WTC11 (cell line): Measurements from ENCODE around the gene SLC22A8. TPM values are rescaled to one million over a fixed set of nuclear protein-coding genes. Genes with fewer than 3 reads are reported as not detected.

Experiments used
- ATAC-seq: fragments of 200-7000 bp; cut with Tn5 transposase; 2 replicates; pipeline ENCODE4 v1.10.0; 2021; ENCODE audit warnings: mild to moderate bottlenecking, moderate library complexity
- Bru-seq: library from RNA; stranded (reverse); fragments of 400-500 nt; gene quantifications from one replicate; lab custom pipeline; 2021; lab: Mats Ljungman, UMichigan
- CTCF ChIA-PET: fragments of 300-600 bp; sonication (Branson Sonifier 250); formaldehyde crosslinking; loops from one replicate; lab custom pipeline; 2021; ENCODE audit warnings: antibody characterized with exemption; lab: Charles Lee
- POLR2A ChIA-PET: fragments of 350-600 bp; sonication (Branson Sonifier 250); formaldehyde crosslinking; loops from one replicate; lab custom pipeline; 2021; ENCODE audit warnings: antibody characterized with exemption; lab: Charles Lee
- DNase-seq: peaks from one replicate; pipeline ENCODE4 v3.0.0; 2021; ENCODE audit warnings: low spot score
- H3K27ac Mint-ChIP-seq: 2 replicates; pipeline ENCODE4 v1.8.0; 2021; ENCODE audit warnings: mixed read lengths
- H3K27me3 Mint-ChIP-seq: 2 replicates; pipeline ENCODE4 v1.8.0; 2021; ENCODE audit warnings: low read depth, mild to moderate bottlenecking, moderate library complexity, mixed read lengths
- H3K36me3 Mint-ChIP-seq: 2 replicates; pipeline ENCODE4 v1.8.0; 2021; ENCODE audit warnings: mixed read lengths
- H3K4me1 Mint-ChIP-seq: 2 replicates; pipeline ENCODE4 v1.8.0; 2022; ENCODE audit warnings: mixed read lengths
- H3K4me3 Mint-ChIP-seq: 2 replicates; pipeline ENCODE4 v1.8.0; 2021; ENCODE audit warnings: mild to moderate bottlenecking, moderate library complexity, mixed read lengths
- H3K9me3 Mint-ChIP-seq: 2 replicates; pipeline ENCODE4 v1.8.0; 2021; ENCODE audit warnings: mixed read lengths
- CREB1 ChIP-seq: sonication (generic); formaldehyde crosslinking; IDR thresholded peaks from 2 replicates; pipeline ENCODE4 v1.8.0; 2023; ENCODE audit warnings: mild to moderate bottlenecking, missing genetic modification reagents
- CREM ChIP-seq: sonication (generic); formaldehyde crosslinking; IDR thresholded peaks from 2 replicates; pipeline ENCODE4 v1.8.1; 2022; ENCODE audit warnings: mild to moderate bottlenecking, missing genetic modification reagents, moderate library complexity
- JUN ChIP-seq: sonication (generic); formaldehyde crosslinking; IDR thresholded peaks from 2 replicates; pipeline ENCODE4 v1.8.0; 2023; ENCODE audit warnings: mild to moderate bottlenecking, missing genetic modification reagents
- RELA ChIP-seq: sonication (generic); formaldehyde crosslinking; IDR thresholded peaks from 2 replicates; pipeline ENCODE4 v1.8.1; 2022; ENCODE audit warnings: missing genetic modification reagents, mild to moderate bottlenecking, borderline replicate concordance
- TEAD1 ChIP-seq: sonication (generic); formaldehyde crosslinking; IDR thresholded peaks from 2 replicates; pipeline ENCODE4 v1.8.0; 2022; ENCODE audit warnings: mild to moderate bottlenecking, missing genetic modification reagents
- long read RNA-seq, 3 experiments: library from RNA in 1 of 3; library from capped mRNA in 1 of 3; library from polyadenylated mRNA in 1 of 3; unstranded in 2 of 3; stranded (forward) in 1 of 3; transcript quantifications; one replicate each; pipeline ENCODE4 v2.0.0, GENCODE V29; 2021
- total RNA-seq: library from RNA; stranded (reverse); gene quantifications from 3 replicates; pipeline ENCODE4 v1.2.3, GENCODE V29; 2021
- TF ChIP-seq, protein P1 (sequence below): sonication (generic); formaldehyde crosslinking; IDR thresholded peaks from 2 replicates; pipeline ENCODE4 v1.8.1; 2023; ENCODE audit warnings: mild to moderate bottlenecking, missing genetic modification reagents, borderline replicate concordance
- TF ChIP-seq, protein P2 (sequence below): sonication (generic); formaldehyde crosslinking; IDR thresholded peaks from 2 replicates; pipeline ENCODE4 v1.8.0; 2023; ENCODE audit warnings: missing genetic modification reagents
- TF ChIP-seq, protein P3 (sequence below): fragments of 200-600 bp; IDR thresholded peaks from 2 replicates; pipeline ENCODE4 v1.8.0; 2022; ENCODE audit warnings: antibody characterized with exemption
- TF ChIP-seq, protein P4 (sequence below): fragments of 250-450 bp; sonication (Bioruptor Pico); conservative IDR thresholded peaks from 2 replicates; pipeline ENCODE4 v1.9.0; 2021; ENCODE audit warnings: mild to moderate bottlenecking
- TF ChIP-seq, protein P5 (sequence below): sonication (generic); formaldehyde crosslinking; IDR thresholded peaks from 2 replicates; pipeline ENCODE4 v1.8.0; 2022; ENCODE audit warnings: mild to moderate bottlenecking, missing genetic modification reagents
- TF ChIP-seq, protein P6 (sequence below): sonication (generic); formaldehyde crosslinking; IDR thresholded peaks from 2 replicates; pipeline ENCODE4 v1.8.1; 2022; ENCODE audit warnings: low read depth, missing genetic modification reagents, borderline replicate concordance
- TF ChIP-seq, protein P7 (sequence below): sonication (generic); formaldehyde crosslinking; conservative IDR thresholded peaks from 2 replicates; pipeline ENCODE4 v1.8.1; 2023; ENCODE audit warnings: mild to moderate bottlenecking, low read depth, missing genetic modification reagents, moderate library complexity
- TF ChIP-seq, protein P8 (sequence below): sonication (generic); formaldehyde crosslinking; IDR thresholded peaks from 2 replicates; pipeline ENCODE4 v1.8.0; 2022; ENCODE audit warnings: missing genetic modification reagents

The SLC22A8 gene, protein sequence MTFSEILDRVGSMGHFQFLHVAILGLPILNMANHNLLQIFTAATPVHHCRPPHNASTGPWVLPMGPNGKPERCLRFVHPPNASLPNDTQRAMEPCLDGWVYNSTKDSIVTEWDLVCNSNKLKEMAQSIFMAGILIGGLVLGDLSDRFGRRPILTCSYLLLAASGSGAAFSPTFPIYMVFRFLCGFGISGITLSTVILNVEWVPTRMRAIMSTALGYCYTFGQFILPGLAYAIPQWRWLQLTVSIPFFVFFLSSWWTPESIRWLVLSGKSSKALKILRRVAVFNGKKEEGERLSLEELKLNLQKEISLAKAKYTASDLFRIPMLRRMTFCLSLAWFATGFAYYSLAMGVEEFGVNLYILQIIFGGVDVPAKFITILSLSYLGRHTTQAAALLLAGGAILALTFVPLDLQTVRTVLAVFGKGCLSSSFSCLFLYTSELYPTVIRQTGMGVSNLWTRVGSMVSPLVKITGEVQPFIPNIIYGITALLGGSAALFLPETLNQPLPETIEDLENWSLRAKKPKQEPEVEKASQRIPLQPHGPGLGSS
- not detected in 3 replicates for total RNA-seq
- Bru-seq, nascent RNA: not detected
- long read RNA-seq, experiment 1: 0 reads
- long read RNA-seq, experiment 2: 0 reads
- long read RNA-seq, experiment 3: 0 reads

DNA sequence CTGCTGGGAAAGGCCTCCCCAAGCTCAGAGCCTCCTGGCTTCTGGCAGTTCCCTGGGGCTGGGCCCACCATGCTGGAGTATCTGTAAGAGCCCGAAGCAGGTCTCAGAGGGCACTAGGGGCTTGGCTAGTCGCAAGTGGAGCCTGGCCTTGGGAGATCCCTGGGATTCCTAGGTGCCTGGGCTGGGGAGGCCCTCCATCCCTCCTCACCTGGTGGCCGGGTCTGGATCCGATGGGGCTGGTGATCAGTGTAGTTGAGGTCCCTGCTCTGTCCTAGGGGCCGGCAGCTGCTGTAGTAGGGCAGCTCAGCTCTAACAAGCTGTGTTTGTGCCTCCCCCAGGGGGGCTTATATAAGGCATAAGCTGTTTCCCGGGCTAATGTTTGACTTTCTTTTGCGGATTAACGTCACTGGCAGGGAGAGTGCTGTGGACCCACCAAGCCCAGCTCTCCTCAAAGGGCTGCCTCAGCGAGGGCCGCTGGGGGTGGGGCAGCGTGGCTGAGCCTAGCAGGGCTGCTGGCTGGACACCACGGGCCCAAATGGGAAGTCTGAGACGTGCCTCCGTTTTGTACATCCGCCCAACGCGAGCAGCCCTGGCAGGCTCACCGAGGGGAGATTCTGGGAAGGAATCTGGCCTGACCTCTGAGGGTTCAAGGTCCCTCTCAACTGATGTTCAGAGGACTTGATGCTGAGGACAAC is at the start of gene SLC22A8:
Gene SLC22A8 (minus strand): TSS at position 321 of the 695 bp plus-strand sequence. CDS start 883 bp downstream, outside the sequence.
- peak; percentile 27 for ATAC-seq
- peaks cover 5% of the 10 kb centered on the region; the same call in 1 of the 2 replicates for H3K27me3 Mint-ChIP-seq
- H3K4me1 Mint-ChIP-seq: peaks cover 20% of the 10 kb centered on the region
- POLR2A ChIA-PET: interaction anchor here (0.5 kb wide), 1 partner anchor 1134 kb away, joined by 5 read pairs; no protein-coding TSS in a partner anchor
- H3K4me3 Mint-ChIP-seq: no peak within 1 kb of the TSS
- H3K27ac Mint-ChIP-seq: no peak within 1 kb of the TSS
- CTCF ChIA-PET: interaction anchor here (0.9 to 2.2 kb wide), 5 partner anchors 16 to 110 kb away, joined by 4 to 13 read pairs (median 6); no protein-coding TSS in a partner anchor
- no peaks in the 10 kb centered on the region for H3K36me3 Mint-ChIP-seq
- no peaks in the 10 kb centered on the region for H3K9me3 Mint-ChIP-seq
- DNase-seq: no peak
- TF ChIP-seq, protein P1, sequence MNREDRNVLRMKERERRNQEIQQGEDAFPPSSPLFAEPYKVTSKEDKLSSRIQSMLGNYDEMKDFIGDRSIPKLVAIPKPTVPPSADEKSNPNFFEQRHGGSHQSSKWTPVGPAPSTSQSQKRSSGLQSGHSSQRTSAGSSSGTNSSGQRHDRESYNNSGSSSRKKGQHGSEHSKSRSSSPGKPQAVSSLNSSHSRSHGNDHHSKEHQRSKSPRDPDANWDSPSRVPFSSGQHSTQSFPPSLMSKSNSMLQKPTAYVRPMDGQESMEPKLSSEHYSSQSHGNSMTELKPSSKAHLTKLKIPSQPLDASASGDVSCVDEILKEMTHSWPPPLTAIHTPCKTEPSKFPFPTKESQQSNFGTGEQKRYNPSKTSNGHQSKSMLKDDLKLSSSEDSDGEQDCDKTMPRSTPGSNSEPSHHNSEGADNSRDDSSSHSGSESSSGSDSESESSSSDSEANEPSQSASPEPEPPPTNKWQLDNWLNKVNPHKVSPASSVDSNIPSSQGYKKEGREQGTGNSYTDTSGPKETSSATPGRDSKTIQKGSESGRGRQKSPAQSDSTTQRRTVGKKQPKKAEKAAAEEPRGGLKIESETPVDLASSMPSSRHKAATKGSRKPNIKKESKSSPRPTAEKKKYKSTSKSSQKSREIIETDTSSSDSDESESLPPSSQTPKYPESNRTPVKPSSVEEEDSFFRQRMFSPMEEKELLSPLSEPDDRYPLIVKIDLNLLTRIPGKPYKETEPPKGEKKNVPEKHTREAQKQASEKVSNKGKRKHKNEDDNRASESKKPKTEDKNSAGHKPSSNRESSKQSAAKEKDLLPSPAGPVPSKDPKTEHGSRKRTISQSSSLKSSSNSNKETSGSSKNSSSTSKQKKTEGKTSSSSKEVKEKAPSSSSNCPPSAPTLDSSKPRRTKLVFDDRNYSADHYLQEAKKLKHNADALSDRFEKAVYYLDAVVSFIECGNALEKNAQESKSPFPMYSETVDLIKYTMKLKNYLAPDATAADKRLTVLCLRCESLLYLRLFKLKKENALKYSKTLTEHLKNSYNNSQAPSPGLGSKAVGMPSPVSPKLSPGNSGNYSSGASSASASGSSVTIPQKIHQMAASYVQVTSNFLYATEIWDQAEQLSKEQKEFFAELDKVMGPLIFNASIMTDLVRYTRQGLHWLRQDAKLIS (CRISPR knock-in tag): no peak
- TF ChIP-seq RELA (CRISPR knock-in tag) (no peak), CREM (no peak), JUN (CRISPR knock-in tag) (no peak), TEAD1 (CRISPR knock-in tag) (no peak), CREB1 (CRISPR knock-in tag) (no peak)
- TF ChIP-seq, protein P2, sequence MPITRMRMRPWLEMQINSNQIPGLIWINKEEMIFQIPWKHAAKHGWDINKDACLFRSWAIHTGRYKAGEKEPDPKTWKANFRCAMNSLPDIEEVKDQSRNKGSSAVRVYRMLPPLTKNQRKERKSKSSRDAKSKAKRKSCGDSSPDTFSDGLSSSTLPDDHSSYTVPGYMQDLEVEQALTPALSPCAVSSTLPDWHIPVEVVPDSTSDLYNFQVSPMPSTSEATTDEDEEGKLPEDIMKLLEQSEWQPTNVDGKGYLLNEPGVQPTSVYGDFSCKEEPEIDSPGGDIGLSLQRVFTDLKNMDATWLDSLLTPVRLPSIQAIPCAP (CRISPR knock-in tag): no peak
- TF ChIP-seq, protein P3, sequence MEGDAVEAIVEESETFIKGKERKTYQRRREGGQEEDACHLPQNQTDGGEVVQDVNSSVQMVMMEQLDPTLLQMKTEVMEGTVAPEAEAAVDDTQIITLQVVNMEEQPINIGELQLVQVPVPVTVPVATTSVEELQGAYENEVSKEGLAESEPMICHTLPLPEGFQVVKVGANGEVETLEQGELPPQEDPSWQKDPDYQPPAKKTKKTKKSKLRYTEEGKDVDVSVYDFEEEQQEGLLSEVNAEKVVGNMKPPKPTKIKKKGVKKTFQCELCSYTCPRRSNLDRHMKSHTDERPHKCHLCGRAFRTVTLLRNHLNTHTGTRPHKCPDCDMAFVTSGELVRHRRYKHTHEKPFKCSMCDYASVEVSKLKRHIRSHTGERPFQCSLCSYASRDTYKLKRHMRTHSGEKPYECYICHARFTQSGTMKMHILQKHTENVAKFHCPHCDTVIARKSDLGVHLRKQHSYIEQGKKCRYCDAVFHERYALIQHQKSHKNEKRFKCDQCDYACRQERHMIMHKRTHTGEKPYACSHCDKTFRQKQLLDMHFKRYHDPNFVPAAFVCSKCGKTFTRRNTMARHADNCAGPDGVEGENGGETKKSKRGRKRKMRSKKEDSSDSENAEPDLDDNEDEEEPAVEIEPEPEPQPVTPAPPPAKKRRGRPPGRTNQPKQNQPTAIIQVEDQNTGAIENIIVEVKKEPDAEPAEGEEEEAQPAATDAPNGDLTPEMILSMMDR: no peak
- TF ChIP-seq, protein P4, sequence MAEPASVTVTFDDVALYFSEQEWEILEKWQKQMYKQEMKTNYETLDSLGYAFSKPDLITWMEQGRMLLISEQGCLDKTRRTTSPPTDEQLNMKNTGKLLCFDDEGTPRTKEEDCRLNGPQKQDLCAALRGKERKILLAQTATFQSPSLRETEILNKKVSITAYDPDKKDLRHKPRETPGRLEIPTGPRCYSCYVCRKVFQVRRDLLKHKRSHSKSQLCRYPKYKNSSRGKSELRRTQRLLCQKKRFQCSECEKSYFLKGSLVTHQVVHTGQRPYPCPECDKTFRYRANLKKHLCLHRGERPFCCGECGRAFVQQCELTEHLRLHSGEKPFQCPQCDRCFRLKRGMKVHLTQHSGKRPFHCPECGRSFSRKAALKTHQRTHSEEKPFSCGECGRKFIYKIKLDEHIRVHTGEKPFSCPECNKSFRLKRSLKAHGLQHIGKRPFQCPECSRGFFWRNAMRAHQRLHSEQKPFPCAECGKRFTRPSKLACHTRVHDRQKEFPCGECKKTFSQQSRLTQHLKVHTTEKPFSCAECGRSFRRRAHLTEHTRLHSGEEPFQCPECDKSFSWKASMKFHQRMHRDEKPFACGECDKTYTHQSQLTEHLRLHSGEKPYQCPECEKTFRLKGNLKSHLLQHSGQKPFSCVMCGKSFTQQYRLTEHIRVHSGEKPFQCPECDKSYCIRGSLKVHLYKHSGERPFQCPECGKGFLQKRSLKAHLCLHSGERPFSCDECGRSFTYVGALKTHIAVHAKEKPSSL: no peak
- TF ChIP-seq, protein P5, sequence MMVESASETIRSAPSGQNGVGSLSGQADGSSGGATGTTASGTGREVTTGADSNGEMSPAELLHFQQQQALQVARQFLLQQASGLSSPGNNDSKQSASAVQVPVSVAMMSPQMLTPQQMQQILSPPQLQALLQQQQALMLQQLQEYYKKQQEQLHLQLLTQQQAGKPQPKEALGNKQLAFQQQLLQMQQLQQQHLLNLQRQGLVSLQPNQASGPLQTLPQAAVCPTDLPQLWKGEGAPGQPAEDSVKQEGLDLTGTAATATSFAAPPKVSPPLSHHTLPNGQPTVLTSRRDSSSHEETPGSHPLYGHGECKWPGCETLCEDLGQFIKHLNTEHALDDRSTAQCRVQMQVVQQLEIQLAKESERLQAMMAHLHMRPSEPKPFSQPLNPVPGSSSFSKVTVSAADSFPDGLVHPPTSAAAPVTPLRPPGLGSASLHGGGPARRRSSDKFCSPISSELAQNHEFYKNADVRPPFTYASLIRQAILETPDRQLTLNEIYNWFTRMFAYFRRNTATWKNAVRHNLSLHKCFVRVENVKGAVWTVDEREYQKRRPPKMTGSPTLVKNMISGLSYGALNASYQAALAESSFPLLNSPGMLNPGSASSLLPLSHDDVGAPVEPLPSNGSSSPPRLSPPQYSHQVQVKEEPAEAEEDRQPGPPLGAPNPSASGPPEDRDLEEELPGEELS (CRISPR knock-in tag): no peak
- TF ChIP-seq, protein P6, sequence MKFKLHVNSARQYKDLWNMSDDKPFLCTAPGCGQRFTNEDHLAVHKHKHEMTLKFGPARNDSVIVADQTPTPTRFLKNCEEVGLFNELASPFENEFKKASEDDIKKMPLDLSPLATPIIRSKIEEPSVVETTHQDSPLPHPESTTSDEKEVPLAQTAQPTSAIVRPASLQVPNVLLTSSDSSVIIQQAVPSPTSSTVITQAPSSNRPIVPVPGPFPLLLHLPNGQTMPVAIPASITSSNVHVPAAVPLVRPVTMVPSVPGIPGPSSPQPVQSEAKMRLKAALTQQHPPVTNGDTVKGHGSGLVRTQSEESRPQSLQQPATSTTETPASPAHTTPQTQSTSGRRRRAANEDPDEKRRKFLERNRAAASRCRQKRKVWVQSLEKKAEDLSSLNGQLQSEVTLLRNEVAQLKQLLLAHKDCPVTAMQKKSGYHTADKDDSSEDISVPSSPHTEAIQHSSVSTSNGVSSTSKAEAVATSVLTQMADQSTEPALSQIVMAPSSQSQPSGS: no peak
- TF ChIP-seq, protein P7, sequence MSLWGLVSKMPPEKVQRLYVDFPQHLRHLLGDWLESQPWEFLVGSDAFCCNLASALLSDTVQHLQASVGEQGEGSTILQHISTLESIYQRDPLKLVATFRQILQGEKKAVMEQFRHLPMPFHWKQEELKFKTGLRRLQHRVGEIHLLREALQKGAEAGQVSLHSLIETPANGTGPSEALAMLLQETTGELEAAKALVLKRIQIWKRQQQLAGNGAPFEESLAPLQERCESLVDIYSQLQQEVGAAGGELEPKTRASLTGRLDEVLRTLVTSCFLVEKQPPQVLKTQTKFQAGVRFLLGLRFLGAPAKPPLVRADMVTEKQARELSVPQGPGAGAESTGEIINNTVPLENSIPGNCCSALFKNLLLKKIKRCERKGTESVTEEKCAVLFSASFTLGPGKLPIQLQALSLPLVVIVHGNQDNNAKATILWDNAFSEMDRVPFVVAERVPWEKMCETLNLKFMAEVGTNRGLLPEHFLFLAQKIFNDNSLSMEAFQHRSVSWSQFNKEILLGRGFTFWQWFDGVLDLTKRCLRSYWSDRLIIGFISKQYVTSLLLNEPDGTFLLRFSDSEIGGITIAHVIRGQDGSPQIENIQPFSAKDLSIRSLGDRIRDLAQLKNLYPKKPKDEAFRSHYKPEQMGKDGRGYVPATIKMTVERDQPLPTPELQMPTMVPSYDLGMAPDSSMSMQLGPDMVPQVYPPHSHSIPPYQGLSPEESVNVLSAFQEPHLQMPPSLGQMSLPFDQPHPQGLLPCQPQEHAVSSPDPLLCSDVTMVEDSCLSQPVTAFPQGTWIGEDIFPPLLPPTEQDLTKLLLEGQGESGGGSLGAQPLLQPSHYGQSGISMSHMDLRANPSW: no peak
- TF ChIP-seq, protein P8, sequence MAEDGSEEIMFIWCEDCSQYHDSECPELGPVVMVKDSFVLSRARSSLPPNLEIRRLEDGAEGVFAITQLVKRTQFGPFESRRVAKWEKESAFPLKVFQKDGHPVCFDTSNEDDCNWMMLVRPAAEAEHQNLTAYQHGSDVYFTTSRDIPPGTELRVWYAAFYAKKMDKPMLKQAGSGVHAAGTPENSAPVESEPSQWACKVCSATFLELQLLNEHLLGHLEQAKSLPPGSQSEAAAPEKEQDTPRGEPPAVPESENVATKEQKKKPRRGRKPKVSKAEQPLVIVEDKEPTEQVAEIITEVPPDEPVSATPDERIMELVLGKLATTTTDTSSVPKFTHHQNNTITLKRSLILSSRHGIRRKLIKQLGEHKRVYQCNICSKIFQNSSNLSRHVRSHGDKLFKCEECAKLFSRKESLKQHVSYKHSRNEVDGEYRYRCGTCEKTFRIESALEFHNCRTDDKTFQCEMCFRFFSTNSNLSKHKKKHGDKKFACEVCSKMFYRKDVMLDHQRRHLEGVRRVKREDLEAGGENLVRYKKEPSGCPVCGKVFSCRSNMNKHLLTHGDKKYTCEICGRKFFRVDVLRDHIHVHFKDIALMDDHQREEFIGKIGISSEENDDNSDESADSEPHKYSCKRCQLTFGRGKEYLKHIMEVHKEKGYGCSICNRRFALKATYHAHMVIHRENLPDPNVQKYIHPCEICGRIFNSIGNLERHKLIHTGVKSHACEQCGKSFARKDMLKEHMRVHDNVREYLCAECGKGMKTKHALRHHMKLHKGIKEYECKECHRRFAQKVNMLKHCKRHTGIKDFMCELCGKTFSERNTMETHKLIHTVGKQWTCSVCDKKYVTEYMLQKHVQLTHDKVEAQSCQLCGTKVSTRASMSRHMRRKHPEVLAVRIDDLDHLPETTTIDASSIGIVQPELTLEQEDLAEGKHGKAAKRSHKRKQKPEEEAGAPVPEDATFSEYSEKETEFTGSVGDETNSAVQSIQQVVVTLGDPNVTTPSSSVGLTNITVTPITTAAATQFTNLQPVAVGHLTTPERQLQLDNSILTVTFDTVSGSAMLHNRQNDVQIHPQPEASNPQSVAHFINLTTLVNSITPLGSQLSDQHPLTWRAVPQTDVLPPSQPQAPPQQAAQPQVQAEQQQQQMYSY (CRISPR knock-in tag): no peak
